NCI-H526 treated with DMSO at 0.1 percent for 48 hours (cell line): ENCODE results near the gene TMEM256.

Source experiments
- DNase-seq: peaks from one replicate; lab custom pipeline; 2025; lab: John Stamatoyannopoulos, UW

Gene TMEM256

GRCh38 chr17:7429722-7430121 is 25.8 kb upstream of the TMEM256 start:
- DNase-seq, result no peak

GRCh38 chr17:7428557-7428956 is 24.7 kb upstream of the TMEM256 start, which contains the start of gene SPEM3:
SPEM3 (plus strand) TSS chr17:7428857; CDS start chr17:7428903, 46 bp downstream.
- DNase-seq, result no peak

- no peak for DNase-seq
Observed at GRCh38 chr17:7427549-7427948, 23.7 kb upstream of the TMEM256 start.

- DNase-seq, result no peak
Observed at GRCh38 chr17:7426896-7427489, 23.1 kb upstream of the TMEM256 start.

- DNase-seq, result no peak
Observed at GRCh38 chr17:7426203-7426863, 22.4 kb upstream of the TMEM256 start.

- DNase-seq, result no peak
Observed at GRCh38 chr17:7425756-7426155, 21.9 kb upstream of the TMEM256 start.

- DNase-seq, result no peak
Observed at GRCh38 chr17:7425316-7425715, 21.4 kb upstream of the TMEM256 start, which contains the start of gene SPEM2. SPEM2 (plus strand) TSS chr17:7425616; CDS start chr17:7425689, 73 bp downstream.

- DNase-seq, result no peak
Observed at GRCh38 chr17:7423679-7424078, 19.8 kb upstream of the TMEM256 start.

GRCh38 chr17:7421186-7421585 is 17.3 kb upstream of the TMEM256 start:
- DNase-seq, result no peak

- DNase-seq, result no peak
Observed at GRCh38 chr17:7419819-7420610, 16.1 kb upstream of the TMEM256 start, which contains the start of gene SPEM1. SPEM1 (plus strand) TSS chr17:7420324; CDS start chr17:7420385, 61 bp downstream.

- DNase-seq, result no peak
Observed at GRCh38 chr17:7418472-7419152, 14.7 kb upstream of the TMEM256 start.

GRCh38 chr17:7417056-7417655 is 13.3 kb upstream of the TMEM256 start:
- no peak for DNase-seq

- no peak for DNase-seq
Observed at GRCh38 chr17:7416323-7416722, 12.4 kb upstream of the TMEM256 start.

GRCh38 chr17:7415784-7416183 is 11.9 kb upstream of the TMEM256 start:
- no peak for DNase-seq

- DNase-seq, result no peak
Observed at GRCh38 chr17:7414837-7415236, 10.9 kb upstream of the TMEM256 start.

- no peak for DNase-seq
Observed at GRCh38 chr17:7413346-7413985, 9.6 kb upstream of the TMEM256 start.

- no peak for DNase-seq
Observed at GRCh38 chr17:7411427-7411750, 7.5 kb upstream of the TMEM256 start.

GRCh38 chr17:7410634-7411426 is 6.9 kb upstream of the TMEM256 start:
- no peak for DNase-seq

- no peak for DNase-seq
Observed at GRCh38 chr17:7409716-7410115, 5.8 kb upstream of the TMEM256 start.

- no peak for DNase-seq
Observed at GRCh38 chr17:7408863-7409262, 5.0 kb upstream of the TMEM256 start.
